A549 (cell line): ENCODE results near the gene UMAD1. TPM values are rescaled to one million over a fixed set of nuclear protein-coding genes. Genes with fewer than 3 reads are reported as not detected.

Experiments
- ATAC-seq, 2 experiments: fragments of 200-7000 bp in 1 of 2; fragments of >200 bp in 1 of 2; cut with Nextera tagmentation in 1 of 2; cut with Tn5 transposase in 1 of 2; 3 replicates each; pipeline versions ENCODE4 v1.8.0 to v1.9.1; 2018 to 2020; ENCODE audit warnings: mild to moderate bottlenecking in 1 of 2, moderate library complexity in 1 of 2
- CTCF ChIA-PET: fragments of 300-600 bp; sonication (Branson Sonifier 250); formaldehyde crosslinking; extraction: SDS; loops from one replicate; lab custom pipeline; 2021; ENCODE audit warnings: antibody characterized with exemption, inconsistent platforms; lab: Yijun Ruan, JAX
- POLR2A ChIA-PET: fragments of 350-600 bp; formaldehyde crosslinking; extraction: SDS; loops from one replicate; lab custom pipeline; 2021; ENCODE audit warnings: antibody characterized with exemption, inconsistent platforms; lab: Yijun Ruan, JAX
- DNase-seq, 2 experiments: peaks; one replicate each; pipeline versions ENCODE4 v3.0.0 to v3.0.0-alpha.2; 2011 to 2016; ENCODE audit warnings: low read depth in 1 of 2, low spot score in 1 of 2
- FAIRE-seq: peaks from 2 replicates; lab custom pipeline; 2011; peaks lifted over from hg19 to GRCh38; lab: Jason Lieb, UNC
- H3K27ac ChIP-seq, 2 experiments: fragments of >200 bp; sonication (Bioruptor Twin); formaldehyde crosslinking; 3 replicates each; pipeline ENCODE4 v1.5.1; 2016 to 2017
- H3K4me1 ChIP-seq: fragments of >200 bp; sonication (Bioruptor Twin); formaldehyde crosslinking; 3 replicates; pipeline ENCODE4 v1.6.1; 2016
- H3K4me2 ChIP-seq: fragments of >200 bp; sonication (Bioruptor Twin); formaldehyde crosslinking; 3 replicates; pipeline ENCODE4 v1.6.1; 2016
- H3K4me3 ChIP-seq: fragments of >200 bp; sonication (Bioruptor Twin); formaldehyde crosslinking; 3 replicates; pipeline ENCODE4 v1.5.1; 2016
- H3K9me3 ChIP-seq: fragments of >200 bp; sonication (Bioruptor Twin); formaldehyde crosslinking; 3 replicates; pipeline ENCODE4 v1.6.1; 2016
- CHD2 ChIP-seq: fragments of 150-350 bp; IDR thresholded peaks from 2 replicates; pipeline ENCODE4 v1.6.1; 2014; ENCODE audit warnings: low read length; ENCODE audit not compliant: partially characterized antibody
- FOSL2 ChIP-seq, 2 experiments: fragments of 450-650 bp in 1 of 2; fragments of >200 bp in 1 of 2; sonication (Bioruptor Twin) in 1 of 2; formaldehyde crosslinking; IDR thresholded peaks; 2 replicates each; pipeline versions ENCODE4 v1.5.0 to v1.6.1; 2016 to 2020; ENCODE audit warnings: mild to moderate bottlenecking in 1 of 2, moderate library complexity in 1 of 2
- GATA3 ChIP-seq: IDR thresholded peaks from 2 replicates; pipeline ENCODE4 v1.6.1; 2012; ENCODE audit warnings: borderline replicate concordance
- HOXB13 ChIP-seq: fragments of 250-450 bp; sonication (Bioruptor Pico); IDR thresholded peaks from 2 replicates; pipeline ENCODE4 v1.5.0; 2020; ENCODE audit warnings: low read depth, mild to moderate bottlenecking, moderate library complexity
- JUN ChIP-seq, 2 experiments: fragments of >200 bp; sonication (Bioruptor Twin); formaldehyde crosslinking; IDR thresholded peaks; 2 replicates in 1 of 2; 3 replicates in 1 of 2; pipeline ENCODE4 v1.6.1; 2016 to 2017
- JUNB ChIP-seq: fragments of >200 bp; sonication (Bioruptor Twin); formaldehyde crosslinking; IDR thresholded peaks from 2 replicates; pipeline ENCODE4 v1.6.1; 2016
- NFE2L2 ChIP-seq: fragments of 150-350 bp; conservative IDR thresholded peaks from 2 replicates; pipeline ENCODE4 v1.6.1; 2014; ENCODE audit warnings: low read length
- SMC3 ChIP-seq: fragments of >200 bp; sonication (Bioruptor Twin); formaldehyde crosslinking; IDR thresholded peaks from 3 replicates; pipeline ENCODE4 v1.6.1; 2018; ENCODE audit warnings: inconsistent platforms
- SREBF2 ChIP-seq: fragments of 450-650 bp; IDR thresholded peaks from 2 replicates; pipeline ENCODE4 v1.6.1; 2014; ENCODE audit warnings: mild to moderate bottlenecking, moderate library complexity
- TP53 ChIP-seq: fragments of 250-450 bp; sonication (Bioruptor Pico); IDR thresholded peaks from 2 replicates; pipeline ENCODE4 v1.5.0; 2021; ENCODE audit warnings: mild to moderate bottlenecking, moderate library complexity
- ZC3H11A ChIP-seq: fragments of 450-650 bp; IDR thresholded peaks from 2 replicates; pipeline ENCODE4 v1.6.1; 2014; ENCODE audit warnings: antibody characterized with exemption, mild to moderate bottlenecking
- WGBS: methylation state at CpG from one replicate; pipeline ENCODE4 v1.1.6; 2017; ENCODE audit errors: missing lambda C conversion rate; 5-methylcytosine and 5-hydroxymethylcytosine counted together
- polyA plus RNA-seq, 4 experiments: library from polyadenylated mRNA; depleted of rRNA in 3 of 4; stranded (reverse); fragments of >200 nt; fragmentation: RNase III in 1 of 4; extraction: RNeasy Plus Mini Kit Qiagen cat#74134 plus additional on column Dnase treatment in 1 of 4; gene quantifications; 2 replicates in 3 of 4; 3 replicates in 1 of 4; pipeline ENCODE4 v1.2.3, GENCODE V29; 2011 to 2017
- TF ChIP-seq, protein P1 (sequence below): fragments of >200 bp; sonication (Bioruptor Twin); formaldehyde crosslinking; IDR thresholded peaks from 3 replicates; pipeline ENCODE4 v1.6.1; 2016
- TF ChIP-seq, protein P2 (sequence below): IDR thresholded peaks from 2 replicates; pipeline ENCODE4 v1.6.1; 2012
- TF ChIP-seq, protein P3 (sequence below): fragments of 200-600 bp; sonication (generic); IDR thresholded peaks from 2 replicates; pipeline ENCODE4 v1.6.1; 2016; ENCODE audit warnings: antibody characterized with exemption, mild to moderate bottlenecking, moderate library complexity
- TF ChIP-seq, protein P4 (sequence below): fragments of >200 bp; sonication (Bioruptor Twin); formaldehyde crosslinking; IDR thresholded peaks from 2 replicates; pipeline ENCODE4 v1.6.1; 2016
- TF ChIP-seq, protein P5 (sequence below): fragments of 150-350 bp; IDR thresholded peaks from 2 replicates; pipeline ENCODE4 v1.6.1; 2014; ENCODE audit warnings: low read depth, mild to moderate bottlenecking, low read length

The UMAD1 gene
- polyA plus RNA-seq, 2 of the 4 experiments (the other 2 are of a cell fraction): 21.4 to 46.4 TPM

DNA sequence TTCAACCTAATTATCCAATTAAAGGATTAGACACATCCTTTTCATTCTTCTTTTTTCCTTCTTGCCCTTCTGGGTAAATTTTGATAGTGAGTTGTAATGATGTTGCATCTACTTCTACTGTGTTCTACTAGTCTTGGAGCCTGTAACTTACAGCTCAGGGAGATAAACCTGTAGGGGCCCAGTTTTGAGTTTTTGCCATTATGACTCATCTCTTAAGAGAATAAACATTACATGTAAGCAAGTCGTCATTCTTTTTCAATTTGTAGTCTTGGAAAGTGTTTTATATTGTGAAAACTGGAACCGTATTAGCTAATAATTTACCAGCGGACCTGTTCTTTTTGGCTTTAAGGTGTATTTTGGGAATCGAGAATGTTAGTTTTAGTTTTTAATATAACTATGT, 167.6 kb downstream of the UMAD1 start:
- H3K4me3 ChIP-seq: no peak overlapping the region
- H3K9me3 ChIP-seq: no peaks in the 10 kb centered on the region
- no peak overlapping the region for H3K27ac ChIP-seq
- ChIA-PET POLR2A (no interaction called here), CTCF (no interaction called here)
- peak; percentile 54 to 70; a peak in 2 of 6 replicates for ATAC-seq
- H3K4me1 ChIP-seq: peaks cover 22% of the 10 kb centered on the region
- TF ChIP-seq SMC3: 0 out of 3 replicates have a peak, but pooled peaks have one; percentile 9
- TF ChIP-seq FOSL2 (IDR thresholded peaks at IDR 0.05): peak; percentile 55; the same call in 1 of the 2 replicates
- peak; percentile 91 for TF ChIP-seq FOSL2 (CRISPR knock-in tag; IDR thresholded peaks at IDR 0.05)
- TF ChIP-seq CHD2: no peak
- TF ChIP-seq JUN (IDR thresholded peaks at IDR 0.05): no peak
- TF ChIP-seq, protein P1, sequence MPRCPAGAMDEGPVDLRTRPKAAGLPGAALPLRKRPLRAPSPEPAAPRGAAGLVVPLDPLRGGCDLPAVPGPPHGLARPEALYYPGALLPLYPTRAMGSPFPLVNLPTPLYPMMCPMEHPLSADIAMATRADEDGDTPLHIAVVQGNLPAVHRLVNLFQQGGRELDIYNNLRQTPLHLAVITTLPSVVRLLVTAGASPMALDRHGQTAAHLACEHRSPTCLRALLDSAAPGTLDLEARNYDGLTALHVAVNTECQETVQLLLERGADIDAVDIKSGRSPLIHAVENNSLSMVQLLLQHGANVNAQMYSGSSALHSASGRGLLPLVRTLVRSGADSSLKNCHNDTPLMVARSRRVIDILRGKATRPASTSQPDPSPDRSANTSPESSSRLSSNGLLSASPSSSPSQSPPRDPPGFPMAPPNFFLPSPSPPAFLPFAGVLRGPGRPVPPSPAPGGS: no peak
- TF ChIP-seq, protein P2, sequence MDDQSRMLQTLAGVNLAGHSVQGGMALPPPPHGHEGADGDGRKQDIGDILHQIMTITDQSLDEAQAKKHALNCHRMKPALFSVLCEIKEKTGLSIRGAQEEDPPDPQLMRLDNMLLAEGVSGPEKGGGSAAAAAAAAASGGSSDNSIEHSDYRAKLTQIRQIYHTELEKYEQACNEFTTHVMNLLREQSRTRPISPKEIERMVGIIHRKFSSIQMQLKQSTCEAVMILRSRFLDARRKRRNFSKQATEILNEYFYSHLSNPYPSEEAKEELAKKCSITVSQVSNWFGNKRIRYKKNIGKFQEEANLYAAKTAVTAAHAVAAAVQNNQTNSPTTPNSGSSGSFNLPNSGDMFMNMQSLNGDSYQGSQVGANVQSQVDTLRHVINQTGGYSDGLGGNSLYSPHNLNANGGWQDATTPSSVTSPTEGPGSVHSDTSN: no peak
- no peak for TF ChIP-seq NFE2L2
- TF ChIP-seq JUNB: peak; percentile 52; the same call in 1 of the 2 replicates
- TF ChIP-seq TP53 (CRISPR knock-in tag): no peak
- no peak for TF ChIP-seq GATA3
- 11% methylated on average over 4 of the region's 4 CpGs for WGBS
- FAIRE-seq: no peak
- peak overlapping the region; percentile 59 for H3K4me2 ChIP-seq
- peak; percentile 10 to 51 for DNase-seq

DNA sequence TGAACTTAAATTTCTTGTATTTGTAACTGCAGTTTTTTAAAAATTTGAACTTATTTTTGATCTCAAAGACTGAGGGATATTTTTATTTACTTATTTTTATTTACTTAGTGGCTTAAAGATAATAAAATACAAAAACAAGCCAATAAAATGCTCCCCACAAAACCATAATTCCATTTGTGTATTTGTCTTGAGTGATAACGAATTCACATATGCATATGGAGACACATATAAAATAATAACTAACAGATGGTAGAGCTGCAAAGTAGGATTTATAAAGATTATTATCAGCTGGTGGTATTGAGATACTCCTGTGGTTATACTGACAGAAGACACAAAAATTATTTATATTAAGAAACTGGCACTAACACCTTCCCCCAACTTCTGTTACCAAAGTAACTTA, 168.1 kb downstream of the UMAD1 start:
- Histone ChIP-seq H3K4me3 (no peak overlapping the region), H3K4me1 (peaks cover 22% of the 10 kb centered on the region)
- CTCF ChIA-PET: no interaction called here
- WGBS: 88% methylated on average over 1 of the region's 1 CpG
- no peak for TF ChIP-seq SREBF2
- TF ChIP-seq, protein P3, sequence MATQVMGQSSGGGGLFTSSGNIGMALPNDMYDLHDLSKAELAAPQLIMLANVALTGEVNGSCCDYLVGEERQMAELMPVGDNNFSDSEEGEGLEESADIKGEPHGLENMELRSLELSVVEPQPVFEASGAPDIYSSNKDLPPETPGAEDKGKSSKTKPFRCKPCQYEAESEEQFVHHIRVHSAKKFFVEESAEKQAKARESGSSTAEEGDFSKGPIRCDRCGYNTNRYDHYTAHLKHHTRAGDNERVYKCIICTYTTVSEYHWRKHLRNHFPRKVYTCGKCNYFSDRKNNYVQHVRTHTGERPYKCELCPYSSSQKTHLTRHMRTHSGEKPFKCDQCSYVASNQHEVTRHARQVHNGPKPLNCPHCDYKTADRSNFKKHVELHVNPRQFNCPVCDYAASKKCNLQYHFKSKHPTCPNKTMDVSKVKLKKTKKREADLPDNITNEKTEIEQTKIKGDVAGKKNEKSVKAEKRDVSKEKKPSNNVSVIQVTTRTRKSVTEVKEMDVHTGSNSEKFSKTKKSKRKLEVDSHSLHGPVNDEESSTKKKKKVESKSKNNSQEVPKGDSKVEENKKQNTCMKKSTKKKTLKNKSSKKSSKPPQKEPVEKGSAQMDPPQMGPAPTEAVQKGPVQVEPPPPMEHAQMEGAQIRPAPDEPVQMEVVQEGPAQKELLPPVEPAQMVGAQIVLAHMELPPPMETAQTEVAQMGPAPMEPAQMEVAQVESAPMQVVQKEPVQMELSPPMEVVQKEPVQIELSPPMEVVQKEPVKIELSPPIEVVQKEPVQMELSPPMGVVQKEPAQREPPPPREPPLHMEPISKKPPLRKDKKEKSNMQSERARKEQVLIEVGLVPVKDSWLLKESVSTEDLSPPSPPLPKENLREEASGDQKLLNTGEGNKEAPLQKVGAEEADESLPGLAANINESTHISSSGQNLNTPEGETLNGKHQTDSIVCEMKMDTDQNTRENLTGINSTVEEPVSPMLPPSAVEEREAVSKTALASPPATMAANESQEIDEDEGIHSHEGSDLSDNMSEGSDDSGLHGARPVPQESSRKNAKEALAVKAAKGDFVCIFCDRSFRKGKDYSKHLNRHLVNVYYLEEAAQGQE: no peak
- TF ChIP-seq, all 56 proteins: peak for 0
- POLR2A ChIA-PET: no interaction called here
- Histone ChIP-seq H3K27ac (no peak overlapping the region), H3K4me2 (peak overlapping the region; percentile 59), H3K9me3 (no peaks in the 10 kb centered on the region)
- DNase-seq (no peak), FAIRE-seq (no peak), ATAC-seq (no peak)

DNA sequence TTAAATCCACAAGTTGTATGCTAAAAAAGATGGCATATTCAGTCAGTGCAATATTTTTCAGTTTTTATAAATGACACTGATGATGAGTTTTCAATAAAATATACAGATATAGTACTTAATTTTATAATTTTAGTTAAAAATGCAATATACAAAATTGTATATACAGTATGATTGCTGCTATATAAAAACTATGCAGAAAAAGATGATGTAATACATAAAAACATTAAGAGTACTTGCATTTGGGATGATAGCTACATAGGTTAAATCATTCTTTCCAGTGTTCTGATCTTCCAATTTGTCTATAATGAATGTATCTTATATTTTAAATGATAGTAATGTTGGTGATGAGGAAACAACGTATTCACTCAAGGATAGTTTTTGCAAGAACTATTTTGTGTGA, 169.8 kb downstream of the UMAD1 start:
- TF ChIP-seq ZC3H11A (no peak), HOXB13 (CRISPR knock-in tag) (no peak), TP53 (CRISPR knock-in tag) (no peak)
- TF ChIP-seq, protein P4, sequence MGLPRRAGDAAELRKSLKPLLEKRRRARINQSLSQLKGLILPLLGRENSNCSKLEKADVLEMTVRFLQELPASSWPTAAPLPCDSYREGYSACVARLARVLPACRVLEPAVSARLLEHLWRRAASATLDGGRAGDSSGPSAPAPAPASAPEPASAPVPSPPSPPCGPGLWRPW: no peak
- TF ChIP-seq, protein P5, sequence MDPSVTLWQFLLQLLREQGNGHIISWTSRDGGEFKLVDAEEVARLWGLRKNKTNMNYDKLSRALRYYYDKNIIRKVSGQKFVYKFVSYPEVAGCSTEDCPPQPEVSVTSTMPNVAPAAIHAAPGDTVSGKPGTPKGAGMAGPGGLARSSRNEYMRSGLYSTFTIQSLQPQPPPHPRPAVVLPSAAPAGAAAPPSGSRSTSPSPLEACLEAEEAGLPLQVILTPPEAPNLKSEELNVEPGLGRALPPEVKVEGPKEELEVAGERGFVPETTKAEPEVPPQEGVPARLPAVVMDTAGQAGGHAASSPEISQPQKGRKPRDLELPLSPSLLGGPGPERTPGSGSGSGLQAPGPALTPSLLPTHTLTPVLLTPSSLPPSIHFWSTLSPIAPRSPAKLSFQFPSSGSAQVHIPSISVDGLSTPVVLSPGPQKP: no peak
- no peaks in the 10 kb centered on the region for H3K9me3 ChIP-seq
- H3K4me2 ChIP-seq: no peak overlapping the region
- H3K27ac ChIP-seq: no peak overlapping the region
- FAIRE-seq (peak; percentile 7), ATAC-seq (no peak), DNase-seq (no peak)
- no peak overlapping the region for H3K4me3 ChIP-seq
- peaks cover 22% of the 10 kb centered on the region for H3K4me1 ChIP-seq
- POLR2A ChIA-PET: no interaction called here
- WGBS: 90% methylated on average over 1 of the region's 1 CpG
- CTCF ChIA-PET: no interaction called here
